ENCODE measurements around the gene S1PR5.

DNA sequence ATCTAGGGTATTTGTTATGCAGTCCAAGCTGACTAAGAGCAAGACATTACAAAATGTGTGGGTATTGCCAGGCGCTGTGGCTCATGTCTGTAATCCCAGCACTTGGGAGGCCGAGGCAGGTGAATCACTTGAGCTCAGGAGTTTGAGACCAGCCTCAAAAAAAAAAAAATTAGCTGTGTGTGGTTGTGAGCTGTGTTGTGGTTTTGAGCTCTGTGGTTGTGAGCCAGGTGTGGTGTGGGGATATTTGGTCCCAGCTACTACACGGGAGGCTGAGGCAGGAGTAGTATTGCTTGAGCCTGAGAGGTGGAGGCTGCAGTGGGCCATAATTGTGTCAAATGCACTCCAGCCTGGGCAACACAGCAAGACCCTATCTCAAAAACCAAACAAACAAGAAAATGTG is 8.5 kb downstream of the S1PR5 start:
- TF ChIP-seq CTCF (IDR thresholded peaks at IDR 0.05; ENCODE audit: low read depth, low read length, poor library complexity, severe bottlenecking) (no peak), EZH2phosphoT487 (IDR thresholded peaks at IDR 0.05; ENCODE audit: borderline replicate concordance, low read length) (no peak)

Measured in DOHH2 (cell line).